BE2C (cell line): ENCODE data around the gene CD22.

Experiments used
- DNase-seq: peaks from one replicate; pipeline ENCODE4 v3.0.0-alpha.2; 2020
- H3K27me3 ChIP-seq: fragments of 250-450 bp; sonication (Bioruptor Pico); 2 replicates; pipeline ENCODE4 v1.5.1; 2020; ENCODE audit warnings: mild to moderate bottlenecking
- H3K36me3 ChIP-seq: fragments of 250-450 bp; sonication (Bioruptor Pico); 2 replicates; pipeline ENCODE4 v1.5.1; 2020; ENCODE audit warnings: mild to moderate bottlenecking
- H3K4me1 ChIP-seq: fragments of 250-450 bp; sonication (Bioruptor Pico); 2 replicates; pipeline ENCODE4 v1.5.1; 2020
- H3K4me3 ChIP-seq: 2 replicates; pipeline ENCODE4 v1.5.1; 2011; ENCODE audit warnings: low read depth, low read length
- H3K9me3 ChIP-seq: fragments of 250-450 bp; sonication (Bioruptor Pico); 2 replicates; pipeline ENCODE4 v1.5.1; 2020
- CTCF ChIP-seq: IDR thresholded peaks from 2 replicates; pipeline ENCODE4 v1.5.1; 2012; ENCODE audit warnings: mild to moderate bottlenecking, low read depth, low read length

Gene CD22

GRCh38 chr19:35294859-35295791, 33.9 kb upstream of the CD22 start:
- Histone ChIP-seq H3K4me3 (no peak overlapping the region), H3K27me3 (peaks cover 40% of the 10 kb centered on the region), H3K36me3 (no peaks in the 10 kb centered on the region), H3K9me3 (peaks cover 7% of the 10 kb centered on the region), H3K4me1 (no peaks in the 10 kb centered on the region)
- no peak for TF ChIP-seq CTCF
- DNase-seq: no peak

- Histone ChIP-seq H3K4me3 (no peak overlapping the region), H3K36me3 (no peaks in the 10 kb centered on the region), H3K9me3 (peaks cover 7% of the 10 kb centered on the region), H3K4me1 (no peaks in the 10 kb centered on the region), H3K27me3 (peaks cover 36% of the 10 kb centered on the region)
- no peak for DNase-seq
- no peak for TF ChIP-seq CTCF
Measured at GRCh38 chr19:35295792-35296462, 33.1 kb upstream of the CD22 start.

- Histone ChIP-seq H3K4me3 (no peak overlapping the region), H3K9me3 (peaks cover 7% of the 10 kb centered on the region), H3K27me3 (peaks cover 32% of the 10 kb centered on the region), H3K36me3 (no peaks in the 10 kb centered on the region), H3K4me1 (no peaks in the 10 kb centered on the region)
- no peak for TF ChIP-seq CTCF
- DNase-seq: no peak
Measured at GRCh38 chr19:35296644-35297514, 32.1 kb upstream of the CD22 start.

GRCh38 chr19:35297515-35297848, 31.5 kb upstream of the CD22 start:
- Histone ChIP-seq H3K9me3 (peaks cover 7% of the 10 kb centered on the region), H3K27me3 (peaks cover 26% of the 10 kb centered on the region), H3K4me3 (no peak overlapping the region), H3K36me3 (no peaks in the 10 kb centered on the region), H3K4me1 (no peaks in the 10 kb centered on the region)
- no peak for TF ChIP-seq CTCF
- no peak for DNase-seq

- Histone ChIP-seq H3K9me3 (peaks cover 7% of the 10 kb centered on the region), H3K4me1 (no peaks in the 10 kb centered on the region), H3K36me3 (no peaks in the 10 kb centered on the region), H3K4me3 (no peak overlapping the region), H3K27me3 (peaks cover 25% of the 10 kb centered on the region)
- DNase-seq: no peak
- no peak for TF ChIP-seq CTCF
Measured at GRCh38 chr19:35297922-35298321, 31.1 kb upstream of the CD22 start.
